OCI-LY1 (cell line): Measurements from ENCODE around the gene LRFN2.

ENCODE experiments used
- H2AFZ ChIP-seq: fragments of 200-600 bp; sonication (generic), shearing (Covaris generic); 2 replicates; pipeline ENCODE4 v1.6.0; 2014; ENCODE audit warnings: antibody characterized with exemption, mild to moderate bottlenecking, low read length
- H3F3A ChIP-seq: fragments of 200-600 bp; sonication (generic), shearing (Covaris generic); 2 replicates; pipeline ENCODE4 v1.6.0; 2014; ENCODE audit warnings: mild to moderate bottlenecking, antibody characterized with exemption, low read length, moderate library complexity; ENCODE audit not compliant: insufficient read depth
- H3K27ac ChIP-seq: fragments of 200-600 bp; sonication (generic); 2 replicates; pipeline ENCODE4 v1.5.1; 2014; ENCODE audit warnings: low read length, mixed run types, mild to moderate bottlenecking, low read depth; ENCODE audit not compliant: poor library complexity, severe bottlenecking
- H3K27me3 ChIP-seq: fragments of 200-600 bp; sonication (generic); 2 replicates; pipeline ENCODE4 v1.6.0; 2014; ENCODE audit warnings: antibody characterized with exemption, mild to moderate bottlenecking, low read length, moderate library complexity; ENCODE audit not compliant: insufficient read depth
- H3K36me3 ChIP-seq: fragments of 200-600 bp; sonication (generic); 2 replicates; pipeline ENCODE4 v1.6.1; 2014; ENCODE audit warnings: mild to moderate bottlenecking, antibody characterized with exemption, low read length, moderate library complexity, mixed read lengths; ENCODE audit not compliant: insufficient read depth
- H3K4me1 ChIP-seq: fragments of 200-600 bp; sonication (generic); 2 replicates; pipeline ENCODE4 v1.5.1; 2014; ENCODE audit warnings: mild to moderate bottlenecking, low read length, moderate library complexity; ENCODE audit not compliant: insufficient read depth, severe bottlenecking
- H3K4me2 ChIP-seq: fragments of 200-600 bp; sonication (generic), shearing (Covaris generic); 2 replicates; pipeline ENCODE4 v1.6.1; 2014; ENCODE audit warnings: low read length
- H3K4me3 ChIP-seq: fragments of 200-600 bp; sonication (generic); 2 replicates; pipeline ENCODE4 v1.5.1; 2014; ENCODE audit warnings: low read length, low read depth, mild to moderate bottlenecking, mixed read lengths; ENCODE audit not compliant: poor library complexity, severe bottlenecking
- H3K79me2 ChIP-seq: fragments of 200-600 bp; shearing (Covaris generic); 2 replicates; pipeline ENCODE4 v1.6.1; 2016; ENCODE audit warnings: mixed run types, low read length, mixed read lengths; ENCODE audit not compliant: insufficient read depth
- H3K9ac ChIP-seq: fragments of 200-600 bp; sonication (generic), shearing (Covaris generic); 2 replicates; pipeline ENCODE4 v1.6.1; 2014; ENCODE audit warnings: mild to moderate bottlenecking, low read length, mixed read lengths
- H3K9me2 ChIP-seq: fragments of 200-600 bp; sonication (generic), shearing (Covaris generic); 2 replicates; pipeline ENCODE4 v1.6.1; 2014; ENCODE audit warnings: low read depth, mild to moderate bottlenecking, low read length, mixed read lengths
- H3K9me3 ChIP-seq: fragments of 200-600 bp; shearing (Covaris generic); 2 replicates; pipeline ENCODE4 v1.6.1; 2014; ENCODE audit warnings: low read length, mixed read lengths
- H4K20me1 ChIP-seq: fragments of 200-600 bp; sonication (generic), shearing (Covaris generic); 2 replicates; pipeline ENCODE4 v1.6.0; 2016; ENCODE audit warnings: mild to moderate bottlenecking, low read length; ENCODE audit not compliant: insufficient read depth
- CTCF ChIP-seq: fragments of 200-600 bp; sonication (generic), shearing (Covaris generic); IDR thresholded peaks from 2 replicates; pipeline ENCODE4 v1.5.1; 2017; ENCODE audit warnings: mild to moderate bottlenecking, antibody characterized with exemption, low read length, moderate library complexity, mixed read lengths
- EZH2 ChIP-seq: fragments of 200-600 bp; sonication (generic), shearing (Covaris generic); IDR thresholded peaks from 2 replicates; pipeline ENCODE4 v1.8.0; 2017; ENCODE audit warnings: borderline replicate concordance, mixed run types, mild to moderate bottlenecking, antibody characterized with exemption, low read length, moderate library complexity, mixed read lengths

The LRFN2 gene

DNA sequence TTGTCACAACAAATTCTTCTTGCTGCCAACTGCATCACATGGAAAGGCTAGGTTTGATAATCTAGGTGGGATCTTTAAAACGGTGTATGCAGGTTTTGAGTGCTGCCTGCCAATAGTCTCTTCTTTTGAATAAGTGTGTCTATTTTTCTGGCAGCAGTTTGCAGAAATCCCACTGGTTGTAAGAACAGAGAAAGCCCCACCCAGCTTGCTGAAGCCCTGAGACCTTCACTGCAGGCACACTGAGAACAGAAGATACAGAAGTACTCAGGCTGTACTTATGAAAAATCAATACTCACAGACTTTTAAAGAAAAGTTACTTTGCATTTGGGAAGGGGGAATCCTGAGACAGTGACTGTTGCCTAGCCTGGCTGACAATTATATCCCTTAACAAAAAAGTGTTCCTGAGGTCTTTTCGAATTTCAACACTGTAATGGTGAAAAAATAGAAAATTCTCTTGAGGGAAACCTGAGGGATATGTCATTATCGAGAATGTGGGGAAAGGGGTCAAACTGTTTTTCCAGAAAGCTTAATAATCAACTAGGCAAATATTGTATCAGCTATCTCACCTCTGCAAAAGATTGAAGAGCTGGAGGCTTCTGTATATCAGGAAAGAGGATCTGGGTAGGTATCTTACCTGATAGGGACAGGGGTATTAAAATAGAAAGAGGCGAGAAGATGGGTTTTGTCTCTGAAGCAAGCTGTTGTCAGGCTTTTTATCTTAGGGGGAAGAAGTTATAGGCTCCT lies 199.9 kb downstream of the LRFN2 start:
- Histone ChIP-seq H3K4me2 (no peak overlapping the region), H2AFZ (no peak overlapping the region), H4K20me1 (no peaks in the 10 kb centered on the region), H3K4me3 (no peak overlapping the region), H3K9ac (no peak overlapping the region), H3F3A (no peaks in the 10 kb centered on the region), H3K27me3 (no peaks in the 10 kb centered on the region), H3K36me3 (no peaks in the 10 kb centered on the region), H3K9me3 (no peaks in the 10 kb centered on the region), H3K4me1 (no peaks in the 10 kb centered on the region), H3K9me2 (no peaks in the 10 kb centered on the region), H3K27ac (no peak overlapping the region), H3K79me2 (no peaks in the 10 kb centered on the region)
- no peak for TF ChIP-seq CTCF
- TF ChIP-seq EZH2, result no peak

- Histone ChIP-seq H3K27ac (no peak overlapping the region), H3K36me3 (no peaks in the 10 kb centered on the region), H3K9ac (no peak overlapping the region), H3K4me1 (no peaks in the 10 kb centered on the region), H4K20me1 (no peaks in the 10 kb centered on the region), H3K79me2 (no peaks in the 10 kb centered on the region), H2AFZ (no peak overlapping the region), H3K27me3 (no peaks in the 10 kb centered on the region), H3K9me2 (no peaks in the 10 kb centered on the region), H3F3A (no peaks in the 10 kb centered on the region), H3K4me3 (no peak overlapping the region), H3K9me3 (no peaks in the 10 kb centered on the region), H3K4me2 (no peak overlapping the region)
- TF ChIP-seq EZH2 (no peak), CTCF (no peak)
Measured at GRCh38 chr6:40386200-40386599, 201.0 kb downstream of the LRFN2 start.

- Histone ChIP-seq H3K36me3 (no peaks in the 10 kb centered on the region), H4K20me1 (no peaks in the 10 kb centered on the region), H3K9me2 (no peaks in the 10 kb centered on the region), H3K27me3 (no peaks in the 10 kb centered on the region), H3K9me3 (no peaks in the 10 kb centered on the region), H3K4me1 (no peaks in the 10 kb centered on the region), H3K4me2 (no peak overlapping the region), H3K9ac (no peak overlapping the region), H3K27ac (no peak overlapping the region), H3F3A (no peaks in the 10 kb centered on the region), H3K79me2 (no peaks in the 10 kb centered on the region), H3K4me3 (no peak overlapping the region), H2AFZ (no peak overlapping the region)
- TF ChIP-seq CTCF (no peak), EZH2 (no peak)
Measured at GRCh38 chr6:40383348-40384115, 203.6 kb downstream of the LRFN2 start.
